ENCODE data around the gene HIGD1C.

DNA sequence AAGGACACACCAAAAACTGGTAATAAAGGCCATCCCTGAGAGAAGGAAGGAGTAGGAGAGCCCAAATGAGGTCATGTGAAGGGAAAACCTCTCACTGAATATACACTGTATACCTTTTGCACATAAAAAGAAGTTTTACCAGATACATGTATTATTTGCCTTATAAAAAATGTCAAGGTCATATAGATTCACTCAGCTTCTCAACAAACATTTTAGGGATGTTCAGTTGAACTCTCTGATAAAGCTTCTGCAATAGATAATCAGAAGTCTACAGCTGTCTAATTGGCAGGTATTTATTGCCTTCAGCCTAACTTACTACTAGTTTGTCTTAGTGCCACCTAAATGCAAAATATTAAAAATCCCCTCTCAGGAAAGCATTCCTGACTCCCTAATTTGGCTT, 65.1 kb downstream of the HIGD1C start:
- no peak for TF ChIP-seq SP1 (IDR thresholded peaks at IDR 0.05; ENCODE audit: low read depth, low read length)
- TF ChIP-seq, protein P1, sequence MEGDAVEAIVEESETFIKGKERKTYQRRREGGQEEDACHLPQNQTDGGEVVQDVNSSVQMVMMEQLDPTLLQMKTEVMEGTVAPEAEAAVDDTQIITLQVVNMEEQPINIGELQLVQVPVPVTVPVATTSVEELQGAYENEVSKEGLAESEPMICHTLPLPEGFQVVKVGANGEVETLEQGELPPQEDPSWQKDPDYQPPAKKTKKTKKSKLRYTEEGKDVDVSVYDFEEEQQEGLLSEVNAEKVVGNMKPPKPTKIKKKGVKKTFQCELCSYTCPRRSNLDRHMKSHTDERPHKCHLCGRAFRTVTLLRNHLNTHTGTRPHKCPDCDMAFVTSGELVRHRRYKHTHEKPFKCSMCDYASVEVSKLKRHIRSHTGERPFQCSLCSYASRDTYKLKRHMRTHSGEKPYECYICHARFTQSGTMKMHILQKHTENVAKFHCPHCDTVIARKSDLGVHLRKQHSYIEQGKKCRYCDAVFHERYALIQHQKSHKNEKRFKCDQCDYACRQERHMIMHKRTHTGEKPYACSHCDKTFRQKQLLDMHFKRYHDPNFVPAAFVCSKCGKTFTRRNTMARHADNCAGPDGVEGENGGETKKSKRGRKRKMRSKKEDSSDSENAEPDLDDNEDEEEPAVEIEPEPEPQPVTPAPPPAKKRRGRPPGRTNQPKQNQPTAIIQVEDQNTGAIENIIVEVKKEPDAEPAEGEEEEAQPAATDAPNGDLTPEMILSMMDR (IDR thresholded peaks at IDR 0.05; ENCODE audit: control extremely low read depth in 1 of 3, insufficient read depth in 1 of 3, low read depth in 1 of 3, low read length in 3 of 3), result no peak
- TF ChIP-seq YY1 (IDR thresholded peaks at IDR 0.05; ENCODE audit: low read depth, low read length), result no peak
- no peak for TF ChIP-seq HDAC2 (IDR thresholded peaks at IDR 0.05; ENCODE audit: borderline replicate concordance in 1 of 2, low read depth in 2 of 2, low read length in 2 of 2)
- no peak for TF ChIP-seq RAD21 (IDR thresholded peaks at IDR 0.05 in 1 of 2, conservative IDR thresholded peaks at IDR 0.05 in 1 of 2; ENCODE audit: low read depth in 2 of 2, low read length in 2 of 2)
- no peak for TF ChIP-seq BACH1 (IDR thresholded peaks at IDR 0.05; ENCODE audit: low read length)
- no peak for TF ChIP-seq EZH2 (IDR thresholded peaks at IDR 0.05; ENCODE audit: low read depth, low read length, severe bottlenecking)
- TF ChIP-seq ASH2L (IDR thresholded peaks at IDR 0.05; ENCODE audit: low read length), result no peak
- no peak for TF ChIP-seq POLR2A (IDR thresholded peaks at IDR 0.05; ENCODE audit: control extremely low read depth in 1 of 2, low read depth in 2 of 2, low read length in 2 of 2)
- TF ChIP-seq POLR2AphosphoS5 (IDR thresholded peaks at IDR 0.05; ENCODE audit: low read depth, low read length), result no peak
- TF ChIP-seq GABPA (IDR thresholded peaks at IDR 0.05; ENCODE audit: borderline replicate concordance, insufficient read depth, low read length), result no peak
- no peak for TF ChIP-seq GTF2F1 (IDR thresholded peaks at IDR 0.05; ENCODE audit: borderline replicate concordance, low read depth, low read length)
- TF ChIP-seq RXRA (IDR thresholded peaks at IDR 0.05; ENCODE audit: insufficient read depth, low read depth, low read length), result no peak

All from H1 (cell line).